A549 (cell line): ENCODE measurements around the gene NPAT. TPM values are rescaled to one million over a fixed set of nuclear protein-coding genes. Genes with fewer than 3 reads are reported as not detected.

Source experiments
- ATAC-seq, 2 experiments: fragments of 200-7000 bp in 1 of 2; fragments of >200 bp in 1 of 2; cut with Nextera tagmentation in 1 of 2; cut with Tn5 transposase in 1 of 2; 3 replicates each; pipeline versions ENCODE4 v1.8.0 to v1.9.1; 2018 to 2020; ENCODE audit warnings: mild to moderate bottlenecking in 1 of 2, moderate library complexity in 1 of 2
- CTCF ChIA-PET: fragments of 300-600 bp; sonication (Branson Sonifier 250); formaldehyde crosslinking; extraction: SDS; loops from one replicate; lab custom pipeline; 2021; ENCODE audit warnings: antibody characterized with exemption, inconsistent platforms; lab: Yijun Ruan, JAX
- POLR2A ChIA-PET: fragments of 350-600 bp; formaldehyde crosslinking; extraction: SDS; loops from one replicate; lab custom pipeline; 2021; ENCODE audit warnings: antibody characterized with exemption, inconsistent platforms; lab: Yijun Ruan, JAX
- DNase-seq, 2 experiments: peaks; one replicate each; pipeline versions ENCODE4 v3.0.0 to v3.0.0-alpha.2; 2011 to 2016; ENCODE audit warnings: low read depth in 1 of 2, low spot score in 1 of 2
- FAIRE-seq: peaks from 2 replicates; lab custom pipeline; 2011; peaks lifted over from hg19 to GRCh38; lab: Jason Lieb, UNC
- H3K27ac ChIP-seq, 2 experiments: fragments of >200 bp; sonication (Bioruptor Twin); formaldehyde crosslinking; 3 replicates each; pipeline ENCODE4 v1.5.1; 2016 to 2017
- H3K4me1 ChIP-seq: fragments of >200 bp; sonication (Bioruptor Twin); formaldehyde crosslinking; 3 replicates; pipeline ENCODE4 v1.6.1; 2016
- H3K4me2 ChIP-seq: fragments of >200 bp; sonication (Bioruptor Twin); formaldehyde crosslinking; 3 replicates; pipeline ENCODE4 v1.6.1; 2016
- H3K4me3 ChIP-seq: fragments of >200 bp; sonication (Bioruptor Twin); formaldehyde crosslinking; 3 replicates; pipeline ENCODE4 v1.5.1; 2016
- H3K9me3 ChIP-seq: fragments of >200 bp; sonication (Bioruptor Twin); formaldehyde crosslinking; 3 replicates; pipeline ENCODE4 v1.6.1; 2016
- CBX8 ChIP-seq: fragments of 200-600 bp; sonication (generic); IDR thresholded peaks from 2 replicates; pipeline ENCODE4 v1.6.1; 2016
- CEBPB ChIP-seq, 2 experiments: fragments of >200 bp in 1 of 2; sonication (Bioruptor Twin) in 1 of 2; formaldehyde crosslinking in 1 of 2; IDR thresholded peaks; 2 replicates each; pipeline ENCODE4 v1.6.1; 2012 to 2016
- CHD2 ChIP-seq: fragments of 150-350 bp; IDR thresholded peaks from 2 replicates; pipeline ENCODE4 v1.6.1; 2014; ENCODE audit warnings: low read length; ENCODE audit not compliant: partially characterized antibody
- EHF ChIP-seq: fragments of 250-450 bp; sonication (Bioruptor Pico); IDR thresholded peaks from 2 replicates; pipeline ENCODE4 v1.5.0; 2020; ENCODE audit warnings: mild to moderate bottlenecking
- EHMT2 ChIP-seq: fragments of 200-600 bp; sonication (generic); IDR thresholded peaks from 2 replicates; pipeline ENCODE4 v1.6.1; 2016; ENCODE audit warnings: antibody characterized with exemption, low read depth, mild to moderate bottlenecking, moderate library complexity
- ELK1 ChIP-seq: fragments of 150-350 bp; IDR thresholded peaks from 2 replicates; pipeline ENCODE4 v1.6.1; 2014; ENCODE audit warnings: low read depth, mild to moderate bottlenecking, low read length
- EP300 ChIP-seq, 2 experiments: fragments of >200 bp; sonication (Bioruptor Twin); formaldehyde crosslinking; IDR thresholded peaks; 2 replicates in 1 of 2; 3 replicates in 1 of 2; pipeline ENCODE4 v1.6.1; 2016 to 2017
- ESRRA ChIP-seq: fragments of 150-350 bp; IDR thresholded peaks from 2 replicates; pipeline ENCODE4 v1.6.1; 2014; ENCODE audit warnings: mild to moderate bottlenecking, low read length, borderline replicate concordance
- FOSB ChIP-seq: fragments of 250-450 bp; sonication (Bioruptor Pico); IDR thresholded peaks from 2 replicates; pipeline ENCODE4 v1.5.0; 2020; ENCODE audit warnings: mild to moderate bottlenecking, moderate library complexity
- GATA3 ChIP-seq: IDR thresholded peaks from 2 replicates; pipeline ENCODE4 v1.6.1; 2012; ENCODE audit warnings: borderline replicate concordance
- HDAC2 ChIP-seq: fragments of 200-600 bp; sonication (generic); IDR thresholded peaks from 2 replicates; pipeline ENCODE4 v1.6.1; 2016
- HEYL ChIP-seq: fragments of 250-450 bp; sonication (Bioruptor Pico); IDR thresholded peaks from 2 replicates; pipeline ENCODE4 v1.8.0; 2021; ENCODE audit warnings: mild to moderate bottlenecking, moderate library complexity
- HOXB5 ChIP-seq: fragments of 250-450 bp; sonication (Bioruptor Pico); IDR thresholded peaks from 2 replicates; pipeline ENCODE4 v1.5.0; 2020; ENCODE audit warnings: mild to moderate bottlenecking, moderate library complexity
- JUN ChIP-seq, 2 experiments: fragments of >200 bp; sonication (Bioruptor Twin); formaldehyde crosslinking; IDR thresholded peaks; 2 replicates in 1 of 2; 3 replicates in 1 of 2; pipeline ENCODE4 v1.6.1; 2016 to 2017
- MAFK ChIP-seq: fragments of 450-650 bp; IDR thresholded peaks from 2 replicates; pipeline ENCODE4 v1.6.1; 2014; ENCODE audit not compliant: partially characterized antibody
- MAX ChIP-seq: IDR thresholded peaks from 2 replicates; pipeline ENCODE4 v1.6.1; 2012
- MAZ ChIP-seq: fragments of 150-350 bp; IDR thresholded peaks from 2 replicates; pipeline ENCODE4 v1.6.1; 2014; ENCODE audit warnings: antibody characterized with exemption, low read depth, low read length, borderline replicate concordance
- NR3C1 ChIP-seq: fragments of >200 bp; sonication (Bioruptor Twin); formaldehyde crosslinking; IDR thresholded peaks from 3 replicates; pipeline ENCODE4 v1.6.1; 2017
- PHF8 ChIP-seq: fragments of 200-600 bp; sonication (generic); IDR thresholded peaks from 2 replicates; pipeline ENCODE4 v1.6.1; 2016; ENCODE audit warnings: low read depth, mild to moderate bottlenecking, antibody characterized with exemption, moderate library complexity, borderline replicate concordance
- POLR2AphosphoS2 ChIP-seq: conservative IDR thresholded peaks from 2 replicates; pipeline ENCODE4 v1.6.1; 2012; ENCODE audit warnings: low read length, improper control_type of control experiment, inconsistent platforms
- RARB ChIP-seq: fragments of 250-450 bp; sonication (Bioruptor Pico); IDR thresholded peaks from 2 replicates; pipeline ENCODE4 v1.8.0; 2021; ENCODE audit warnings: mild to moderate bottlenecking, moderate library complexity
- REST ChIP-seq: fragments of 200-600 bp; sonication (generic); IDR thresholded peaks from 2 replicates; pipeline ENCODE4 v1.6.1; 2016; ENCODE audit warnings: antibody characterized with exemption, mild to moderate bottlenecking, moderate library complexity
- RFX5 ChIP-seq: fragments of 450-650 bp; IDR thresholded peaks from 2 replicates; pipeline ENCODE4 v1.7.1; 2014; ENCODE audit warnings: antibody characterized with exemption, mild to moderate bottlenecking, moderate library complexity
- TFCP2L1 ChIP-seq: fragments of 250-450 bp; sonication (Bioruptor Pico); IDR thresholded peaks from 2 replicates; pipeline ENCODE4 v1.5.0; 2021; ENCODE audit warnings: mild to moderate bottlenecking
- ZNF302 ChIP-seq: fragments of 250-450 bp; sonication (Bioruptor Pico); IDR thresholded peaks from 2 replicates; pipeline ENCODE4 v1.9.0; 2021; ENCODE audit warnings: inconsistent platforms, mild to moderate bottlenecking, moderate library complexity
- WGBS: methylation state at CpG from one replicate; pipeline ENCODE4 v1.1.6; 2017; ENCODE audit errors: missing lambda C conversion rate; 5-methylcytosine and 5-hydroxymethylcytosine counted together
- polyA plus RNA-seq, 4 experiments: library from polyadenylated mRNA; depleted of rRNA in 3 of 4; stranded (reverse); fragments of >200 nt; fragmentation: RNase III in 1 of 4; extraction: RNeasy Plus Mini Kit Qiagen cat#74134 plus additional on column Dnase treatment in 1 of 4; gene quantifications; 2 replicates in 3 of 4; 3 replicates in 1 of 4; pipeline ENCODE4 v1.2.3, GENCODE V29; 2011 to 2017
- TF ChIP-seq, protein P1 (sequence below): fragments of 250-450 bp; sonication (Bioruptor Pico); IDR thresholded peaks from 2 replicates; pipeline ENCODE4 v1.5.0; 2020; ENCODE audit warnings: low read depth, mild to moderate bottlenecking, moderate library complexity
- TF ChIP-seq, protein P2 (sequence below): fragments of 450-650 bp; IDR thresholded peaks from 2 replicates; pipeline ENCODE4 v1.6.1; 2014; ENCODE audit warnings: antibody characterized with exemption

The NPAT gene
- polyA plus RNA-seq, 2 of the 4 experiments (the other 2 are of a cell fraction), result 4.6 to 9.3 TPM

GRCh38 chr11:108222574-108223347, at the start of gene NPAT, which contains the start of gene ATM (continued):
- TF ChIP-seq, protein P1, sequence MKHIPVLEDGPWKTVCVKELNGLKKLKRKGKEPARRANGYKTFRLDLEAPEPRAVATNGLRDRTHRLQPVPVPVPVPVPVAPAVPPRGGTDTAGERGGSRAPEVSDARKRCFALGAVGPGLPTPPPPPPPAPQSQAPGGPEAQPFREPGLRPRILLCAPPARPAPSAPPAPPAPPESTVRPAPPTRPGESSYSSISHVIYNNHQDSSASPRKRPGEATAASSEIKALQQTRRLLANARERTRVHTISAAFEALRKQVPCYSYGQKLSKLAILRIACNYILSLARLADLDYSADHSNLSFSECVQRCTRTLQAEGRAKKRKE (CRISPR knock-in tag), result no peak
- TF ChIP-seq JUN (IDR thresholded peaks at IDR 0.05) (peak; percentile 58 to 69; a peak in 3 of 5 replicates), HDAC2 (no peak), EHMT2 (no peak), MAX (peak; percentile 88), GATA3 (no peak), EP300 (IDR thresholded peaks at IDR 0.05) (no peak), CBX8 (no peak), HEYL (no peak), REST (no peak), RARB (no peak), NR3C1 (no peak), ELK1 (no peak), CHD2 (no peak), ESRRA (no peak), ZNF302 (CRISPR knock-in tag) (no peak), CEBPB (IDR thresholded peaks at IDR 0.05) (no peak), MAFK (no peak), EHF (no peak), MAZ (no peak), TFCP2L1 (CRISPR knock-in tag) (0 out of 2 replicates have a peak, but pooled peaks have one; percentile 50), HOXB5 (no peak), FOSB (CRISPR knock-in tag) (no peak)
- TF ChIP-seq, protein P2, sequence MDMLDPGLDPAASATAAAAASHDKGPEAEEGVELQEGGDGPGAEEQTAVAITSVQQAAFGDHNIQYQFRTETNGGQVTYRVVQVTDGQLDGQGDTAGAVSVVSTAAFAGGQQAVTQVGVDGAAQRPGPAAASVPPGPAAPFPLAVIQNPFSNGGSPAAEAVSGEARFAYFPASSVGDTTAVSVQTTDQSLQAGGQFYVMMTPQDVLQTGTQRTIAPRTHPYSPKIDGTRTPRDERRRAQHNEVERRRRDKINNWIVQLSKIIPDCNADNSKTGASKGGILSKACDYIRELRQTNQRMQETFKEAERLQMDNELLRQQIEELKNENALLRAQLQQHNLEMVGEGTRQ, result peak; percentile 52

DNA sequence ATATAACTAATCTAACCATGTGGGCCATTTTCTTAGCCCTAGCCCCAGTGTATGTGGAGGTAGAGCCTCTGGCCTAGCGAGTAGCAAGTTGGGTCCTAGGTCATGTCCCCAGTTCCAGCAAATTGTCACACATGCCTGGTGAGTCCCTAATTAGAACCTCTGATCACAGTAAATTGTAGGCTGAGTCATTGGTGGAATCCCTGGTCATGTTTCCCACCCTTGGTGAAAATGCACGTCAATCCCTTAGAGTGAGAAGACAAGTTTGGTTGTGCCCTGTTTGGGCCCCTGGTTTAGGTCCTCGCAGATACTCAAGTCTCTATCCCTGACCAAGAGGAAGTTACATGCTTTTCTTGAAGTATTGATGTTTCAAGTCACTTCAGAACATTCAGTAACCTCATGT, 47.1 kb upstream of the NPAT start:
- no peak for DNase-seq
- FAIRE-seq, result no peak
- no peak overlapping the region for H3K27ac ChIP-seq
- no peak overlapping the region for H3K4me3 ChIP-seq
- CTCF ChIA-PET, result no interaction called here
- TF ChIP-seq CBX8, result no peak
- no peak for TF ChIP-seq POLR2AphosphoS2
- TF ChIP-seq RFX5, result no peak
- TF ChIP-seq REST, result no peak
- TF ChIP-seq PHF8, result no peak
- TF ChIP-seq MAFK, result no peak
- H3K9me3 ChIP-seq, result no peaks in the 10 kb centered on the region
- no peak for ATAC-seq
- WGBS, result 90% methylated on average over 3 of the region's 3 CpGs
- H3K4me2 ChIP-seq, result no peak overlapping the region
- POLR2A ChIA-PET, result no interaction called here
- H3K4me1 ChIP-seq, result no peaks in the 10 kb centered on the region
